Measurements from ENCODE around the gene GSTA2.
"Not testable (repeated sequence)": the region's sequence is repeated elsewhere in the genome, so short reads cannot be mapped to it uniquely, and the experiment has no call there.

Gene GSTA2

DNA sequence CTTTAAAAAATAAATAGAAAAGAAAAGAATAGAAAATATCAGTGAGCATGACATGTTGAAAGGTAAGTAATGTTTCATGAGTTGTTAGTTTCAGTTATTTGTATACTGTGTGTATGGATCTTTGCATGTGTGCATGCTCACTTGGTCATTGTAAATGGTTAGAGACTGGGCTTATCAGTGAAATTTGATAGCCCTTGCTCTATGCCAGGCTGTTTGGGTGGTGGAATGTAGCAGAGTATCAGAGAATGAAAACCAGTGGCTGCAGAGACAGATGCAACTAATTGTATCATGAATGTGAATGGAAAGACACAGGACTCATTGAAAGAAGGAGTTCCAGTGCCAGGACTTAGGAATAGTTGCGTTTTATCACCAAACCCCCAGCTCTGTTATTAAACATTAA lies 4.2 kb downstream of the GSTA2 start:
- no peak for DNase-seq

GRCh38 chr6:52757651-52758338 lies 5.5 kb downstream of the GSTA2 start:
- peak; percentile 86 for DNase-seq

GRCh38 chr6:52754443-52754842 lies 8.8 kb downstream of the GSTA2 start:
- no peak for DNase-seq

DNA sequence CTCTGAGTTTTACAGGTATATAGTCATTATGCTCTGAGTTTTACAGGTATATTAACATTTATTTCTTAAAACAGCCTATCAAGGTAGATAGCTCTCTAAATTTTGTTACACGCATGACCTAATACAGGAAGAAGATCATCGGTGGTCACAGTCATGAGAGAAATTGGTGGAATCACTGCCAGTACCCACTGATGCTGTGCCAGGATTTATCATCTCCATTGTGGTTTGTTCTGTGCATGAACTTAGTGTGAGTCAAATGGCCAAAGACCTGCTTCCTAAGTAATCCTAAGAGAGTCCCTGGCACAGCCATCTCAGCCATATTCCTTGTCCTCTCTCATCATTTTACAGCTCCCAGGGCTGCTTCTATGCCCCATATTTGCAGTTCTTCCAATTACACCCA lies 10.1 kb downstream of the GSTA2 start:
- DNase-seq = not testable (repeated sequence)

DNA sequence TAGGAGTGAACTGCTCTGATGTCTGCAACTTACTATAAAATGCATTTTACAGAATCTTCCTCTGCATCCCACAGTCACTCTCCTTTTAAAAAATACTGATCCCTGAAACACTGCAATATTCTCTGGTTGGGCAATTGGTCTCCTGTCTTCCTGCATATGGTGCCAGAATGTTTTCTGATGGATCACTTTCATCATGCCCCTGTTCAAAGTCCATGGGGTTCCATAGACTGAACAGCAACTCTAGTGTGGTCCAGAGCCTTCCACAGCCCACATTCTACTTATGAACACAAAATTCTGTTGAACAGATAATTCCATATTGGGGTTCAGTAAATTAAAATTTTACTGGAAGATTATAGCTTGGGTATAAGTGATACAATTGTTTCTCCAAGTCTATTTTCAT lies 11.0 kb downstream of the GSTA2 start:
- DNase-seq = no peak

DNA sequence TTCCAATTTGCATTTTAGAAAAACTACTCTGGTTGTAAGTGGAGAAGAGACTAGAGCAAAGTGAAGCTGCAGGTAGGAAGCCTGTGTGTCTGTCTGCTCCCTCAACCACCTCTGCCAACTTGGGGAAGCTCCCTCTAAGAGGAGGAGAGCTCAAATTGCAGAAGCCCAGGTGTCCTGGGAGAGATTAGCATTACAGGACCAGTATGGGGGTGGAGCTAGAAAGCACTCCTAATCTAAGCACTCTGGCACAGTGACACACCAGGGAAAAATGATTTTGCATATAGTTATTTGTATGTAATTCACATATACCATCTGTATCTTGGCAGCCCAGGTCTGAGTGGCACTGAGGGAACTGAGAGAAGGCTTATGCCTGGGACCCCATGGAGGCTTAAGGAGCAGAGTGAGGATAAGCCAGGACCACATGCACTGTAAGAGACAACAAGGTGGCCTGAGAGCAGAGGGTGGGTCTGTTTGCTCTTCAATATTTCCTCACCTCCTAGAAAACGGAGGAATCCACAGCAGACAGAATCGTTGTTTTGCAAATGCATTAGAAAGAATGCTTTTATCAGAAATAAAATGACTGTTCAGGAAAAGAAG lies 13.6 kb downstream of the GSTA2 start:
- no peak for DNase-seq

DNA sequence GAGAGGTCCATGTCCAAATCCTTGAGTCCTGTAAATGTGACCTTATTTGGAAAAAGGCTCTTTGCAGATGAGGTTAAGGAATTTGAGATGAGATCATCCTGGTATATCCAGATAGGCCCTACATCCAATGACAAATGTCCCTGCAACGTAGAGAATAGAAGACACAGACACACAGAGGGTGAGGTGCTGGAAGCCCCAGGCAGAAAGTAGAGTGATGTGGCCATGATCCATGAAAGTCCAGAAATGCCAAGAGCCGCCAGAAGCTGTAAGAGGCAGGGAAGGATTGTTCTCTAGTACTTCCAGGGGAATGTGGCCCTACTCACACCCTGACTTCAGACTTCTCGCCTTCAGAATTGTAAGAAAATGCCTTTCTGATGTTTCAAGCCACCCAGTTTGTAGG lies 16.0 kb downstream of the GSTA2 start:
- DNase-seq = peak; percentile 97

GRCh38 chr6:52746213-52746612 lies 17.1 kb downstream of the GSTA2 start:
- no peak for DNase-seq

DNA sequence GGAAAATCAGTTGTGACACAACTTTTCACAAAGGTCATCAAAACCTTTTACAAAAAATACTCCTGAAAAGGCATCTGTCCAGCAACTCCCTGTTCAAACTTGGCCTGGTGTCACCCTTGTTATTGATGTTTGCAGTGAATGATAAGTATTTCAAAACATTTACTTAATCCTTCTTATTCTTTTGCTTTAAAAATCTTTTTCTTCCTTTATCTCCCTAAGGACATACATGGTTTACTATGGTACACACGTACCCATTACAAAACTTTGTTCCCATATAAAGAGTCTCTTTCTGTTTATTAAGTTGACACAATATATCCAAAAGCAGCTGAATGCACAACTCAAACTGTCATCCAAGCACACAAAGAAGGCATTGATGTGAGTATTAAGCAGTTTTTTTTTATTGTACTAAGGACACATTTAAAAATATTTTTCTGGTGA lies 17.5 kb downstream of the GSTA2 start:
- DNase-seq = no peak

- DNase-seq = peak; percentile 38
Measured at GRCh38 chr6:52741872-52742271, 21.4 kb downstream of the GSTA2 start.

DNA sequence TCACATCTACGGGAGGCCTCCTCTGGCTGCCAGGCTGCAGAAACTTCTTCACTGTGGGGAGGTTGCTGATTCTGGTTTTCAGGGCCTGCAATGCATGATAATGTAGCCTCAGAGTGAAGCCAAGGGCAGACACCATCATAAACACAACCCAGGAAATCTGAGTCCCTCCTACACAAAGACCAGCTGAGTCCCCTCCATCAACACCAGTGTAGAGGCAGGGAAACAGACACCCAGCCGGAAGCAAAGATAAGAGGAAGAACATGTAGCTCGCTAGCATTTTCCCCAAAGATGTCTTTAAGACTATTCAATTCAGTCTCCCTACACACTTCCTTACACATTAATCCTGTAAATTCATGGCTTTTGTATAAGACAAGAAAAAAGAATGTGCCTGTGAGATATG lies 23.6 kb downstream of the GSTA2 start:
- DNase-seq = no peak

GRCh38 chr6:52739134-52739533 lies 24.1 kb downstream of the GSTA2 start:
- DNase-seq = no peak

GRCh38 chr6:52736145-52736544 lies 27.1 kb downstream of the GSTA2 start:
- no peak for DNase-seq

- DNase-seq = no peak
Measured at GRCh38 chr6:52735071-52735470, 28.2 kb downstream of the GSTA2 start.

GRCh38 chr6:52734072-52734471 lies 29.2 kb downstream of the GSTA2 start:
- DNase-seq = no peak

DNA sequence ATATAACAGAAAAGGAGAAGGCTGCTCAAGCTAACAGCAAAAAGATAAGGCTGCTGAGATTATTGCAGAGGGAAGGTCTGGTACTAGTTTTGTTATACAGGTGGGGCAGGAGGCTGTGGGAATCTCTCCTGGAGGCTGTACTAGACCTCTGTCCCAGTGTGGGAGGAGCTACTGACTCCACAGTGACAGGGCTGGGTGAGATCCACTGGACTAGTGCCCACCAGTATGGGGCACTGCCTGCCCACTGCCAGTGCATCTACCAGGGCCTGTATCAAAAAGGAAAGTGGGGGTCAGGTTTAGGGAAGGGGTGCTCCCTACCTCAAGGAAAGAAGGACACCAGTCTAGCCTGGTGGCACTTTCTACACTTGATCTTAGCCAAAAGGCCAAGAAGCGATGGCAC lies 30.1 kb downstream of the GSTA2 start:
- no peak for DNase-seq

DNA sequence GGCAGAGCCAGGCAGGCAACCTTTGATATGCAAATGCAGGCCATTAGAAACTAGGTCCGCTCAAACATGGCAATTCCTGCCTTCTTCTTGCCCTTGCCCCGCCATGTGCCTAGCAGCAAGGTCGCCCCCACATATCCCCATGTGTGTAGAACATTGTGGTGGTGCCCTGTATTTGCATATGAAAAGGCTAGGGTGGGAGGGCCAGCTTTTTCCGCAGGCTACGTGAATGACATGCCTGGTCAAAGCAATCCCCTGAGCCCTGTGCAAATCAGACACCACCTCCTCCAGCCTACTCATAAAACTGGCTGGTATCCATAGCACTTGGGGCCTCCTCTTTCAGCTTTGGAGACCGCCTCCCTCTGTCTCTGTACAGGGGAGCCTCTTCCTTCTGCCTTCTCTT lies 31.6 kb downstream of the GSTA2 start:
- DNase-seq = no peak

GRCh38 chr6:52729576-52729975 lies 33.7 kb downstream of the GSTA2 start:
- DNase-seq = no peak

GRCh38 chr6:52728394-52728793 lies 34.9 kb downstream of the GSTA2 start:
- no peak for DNase-seq

DNA sequence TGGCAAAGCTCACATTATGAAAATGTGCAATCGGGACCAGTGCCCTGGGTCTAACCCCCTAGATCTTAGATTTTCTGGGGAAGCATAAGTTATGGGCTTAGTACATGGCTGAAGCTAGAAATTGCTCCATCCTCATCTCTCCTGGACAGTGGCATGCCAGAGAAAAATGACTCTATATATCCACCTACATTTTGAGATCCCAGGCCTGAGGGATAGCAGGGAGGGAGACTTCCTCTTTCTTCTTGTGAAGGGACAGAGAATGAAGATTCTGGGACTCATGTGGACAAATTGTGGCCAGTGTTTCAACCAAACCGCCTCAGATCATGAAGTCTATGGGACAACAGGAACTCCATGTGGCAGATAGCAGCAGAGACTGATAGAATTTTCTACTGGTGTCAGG lies 35.4 kb downstream of the GSTA2 start:
- DNase-seq = no peak

GRCh38 chr6:52726741-52727535 lies 36.3 kb downstream of the GSTA2 start:
- DNase-seq = no peak

DNA sequence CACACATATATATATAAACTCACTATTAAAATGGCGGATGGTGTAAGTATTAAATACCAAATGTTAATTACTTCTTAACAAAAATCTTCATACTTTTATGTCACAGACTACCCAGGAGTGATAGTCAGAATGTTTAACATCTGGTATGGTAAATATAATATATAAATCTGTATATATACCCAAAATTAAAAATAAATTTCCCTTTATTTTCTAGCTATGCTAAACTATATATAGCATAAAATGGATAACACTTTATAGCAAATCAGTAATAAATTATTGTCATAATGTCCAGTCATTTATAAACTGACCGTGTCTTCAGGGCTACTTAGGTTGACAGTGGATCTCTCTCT lies 37.1 kb downstream of the GSTA2 start:
- DNase-seq = no peak

- no peak for DNase-seq
Measured at GRCh38 chr6:52725535-52726192, 37.6 kb downstream of the GSTA2 start.
